Head of caudate nucleus (tissue), 42 donors: ENCODE measurements around the gene EIPR1.
A peak's percentile ranks its signal among the peaks of the same experiment; 100 is the strongest.
"Not testable (repeated sequence)": the region's sequence is repeated elsewhere in the genome, so short reads cannot be mapped to it uniquely, and the experiment has no call there.

Source experiments
- DNase-seq, 42 donors: peaks; one replicate each; pipeline versions ENCODE4 v3.0.0 to v3.0.0-alpha.2; 2020 to 2021; ENCODE audit warnings: mixed read lengths in 7 of 42
- intact Hi-C: fragments of 100-400 bp; cut with DNase I; formaldehyde crosslinking; loops from one replicate; pipeline ENCODE4 v1.15.0; 2022

The EIPR1 gene

GRCh38 chr2:3283876-3284656 is 93.6 kb downstream of the EIPR1 start:
- DNase-seq, intact Hi-C loops: not testable (repeated sequence)

GRCh38 chr2:3283206-3283605 is 94.4 kb downstream of the EIPR1 start:
- intact Hi-C loops, result no loop called here
- DNase-seq, result peak in 2 of 42 donors; percentile 15 to 39

GRCh38 chr2:3282056-3282998 is 95.3 kb downstream of the EIPR1 start:
- DNase-seq, result peak; percentile 44 to 88 (median 74)
- intact Hi-C loops, result no loop called here

GRCh38 chr2:3280683-3281520 is 96.7 kb downstream of the EIPR1 start:
- peak in 3 of 42 donors; percentile 3 to 32 (median 10) for DNase-seq
- intact Hi-C loops, result no loop called here

GRCh38 chr2:3280197-3280596 is 97.4 kb downstream of the EIPR1 start:
- intact Hi-C loops, result no loop called here
- peak in 2 of 42 donors; percentile 5 to 24 for DNase-seq

GRCh38 chr2:3279236-3279960 is 98.2 kb downstream of the EIPR1 start:
- intact Hi-C loops, result no loop called here
- peak in 2 of 42 donors; percentile 7 to 32 for DNase-seq

- DNase-seq, result peak in 2 of 42 donors; percentile 2 to 25
- intact Hi-C loops, result no loop called here
Observed at GRCh38 chr2:3278521-3279218, 98.9 kb downstream of the EIPR1 start.

GRCh38 chr2:3277748-3278520 is 99.7 kb downstream of the EIPR1 start:
- peak in 2 of 42 donors; percentile 9 to 15 for DNase-seq
- intact Hi-C loops, result no loop called here

- intact Hi-C loops, result no loop called here
Observed at GRCh38 chr2:3277050-3277747, 100.4 kb downstream of the EIPR1 start.

GRCh38 chr2:3272761-3273160 is 104.9 kb downstream of the EIPR1 start:
- no peak for DNase-seq
- intact Hi-C loops, result no loop called here

More at GRCh38 chr2:3277050-3277747, 100.4 kb downstream of the EIPR1 start:
- DNase-seq, result peak in 2 of 42 donors; percentile 12 to 36

GRCh38 chr2:3270095-3270478 is 107.5 kb downstream of the EIPR1 start:
- DNase-seq, result peak in 2 of 42 donors; percentile 3 to 14

GRCh38 chr2:3269425-3270094 is 108.1 kb downstream of the EIPR1 start:
- DNase-seq, result peak in 2 of 42 donors; percentile 5 to 21
- intact Hi-C loops, result no loop called here

More at GRCh38 chr2:3270095-3270478, 107.5 kb downstream of the EIPR1 start:
- intact Hi-C loops, result no loop called here

- intact Hi-C loops, result no loop called here
- DNase-seq, result peak in 1 of 42 donors; percentile 7
Observed at GRCh38 chr2:3268705-3269029, 109.0 kb downstream of the EIPR1 start.

GRCh38 chr2:3267869-3268704 is 109.5 kb downstream of the EIPR1 start:
- peak in 2 of 42 donors; percentile 11 to 30 for DNase-seq
- intact Hi-C loops, result no loop called here
